ENCODE data around the gene CBFA2T3. TPM values are rescaled to one million over a fixed set of nuclear protein-coding genes. Genes with fewer than 3 reads are reported as not detected.

Gene CBFA2T3
- total RNA-seq, 4 donors from 2014 or later, result 4.0 to 18.5 (median 5.5) TPM

- no peak for DNase-seq
- no peaks in the 10 kb centered on the region for H3K4me1 ChIP-seq
These were observed 133.8 kb downstream of the CBFA2T3 start for GRCh38 chr16:88843256-88843655.

GRCh38 chr16:88842806-88843205 lies 134.2 kb downstream of the CBFA2T3 start:
- intact Hi-C loops (cut with DNase I; ENCODE audit: low total_unique reads), result no loop called here
- WGBS, 2 donors (ENCODE audit: low coverage in 1 of 2), result 97% methylated on average over 21 of the region's 25 CpGs; no CpG with 5 or more reads in 1 of the 2 donors
- no peaks in the 10 kb centered on the region for H3K9me3 ChIP-seq
- no peaks in the 10 kb centered on the region for H3K4me1 ChIP-seq
- no peak for TF ChIP-seq EP300 (IDR thresholded peaks at IDR 0.05; ENCODE audit: low read depth)
- TF ChIP-seq POLR2AphosphoS5 (IDR thresholded peaks at IDR 0.05), result no peak
- no peak for TF ChIP-seq CTCF (IDR thresholded peaks at IDR 0.05)
- TF ChIP-seq POLR2A (IDR thresholded peaks at IDR 0.05), result no peak
- peaks cover 0 to 13% (median 4%) of the 10 kb centered on the region in 4 donors for H3K36me3 ChIP-seq
- H3K4me3 ChIP-seq, result no peak overlapping the region
- no peak for DNase-seq
- H3K27me3 ChIP-seq, result no peaks in the 10 kb centered on the region
- H3K27ac ChIP-seq, result no peak overlapping the region
- in situ Hi-C loops (cut with MboI; ENCODE audit: low pct_ligation_motif_present in 1 of 4, low pct_unique_long_range_greater_than_20kb in 1 of 4, low sequenced_read_pairs in 3 of 4), result no loop called here

More at GRCh38 chr16:88843256-88843655, 133.8 kb downstream of the CBFA2T3 start:
- no peak for TF ChIP-seq POLR2A (IDR thresholded peaks at IDR 0.05)
- Histone ChIP-seq H3K9me3 (no peaks in the 10 kb centered on the region), H3K4me3 (no peak overlapping the region), H3K27me3 (no peaks in the 10 kb centered on the region), H3K36me3 (peaks cover 0 to 13% (median 4%) of the 10 kb centered on the region in 4 donors), H3K27ac (no peak overlapping the region)
- 95% methylated on average over 20 of the region's 20 CpGs; no CpG with 5 or more reads in 1 of the 2 donors for WGBS, 2 donors (ENCODE audit: low coverage in 1 of 2)
- in situ Hi-C loops (cut with MboI; ENCODE audit: low pct_ligation_motif_present in 1 of 4, low pct_unique_long_range_greater_than_20kb in 1 of 4, low sequenced_read_pairs in 3 of 4), result no loop called here
- intact Hi-C loops (cut with DNase I; ENCODE audit: low total_unique reads), result no loop called here

- 96 to 100% methylated on average over 1 to 15 of the region's 15 CpGs for WGBS, 2 donors (ENCODE audit: low coverage in 1 of 2)
- intact Hi-C loops (cut with DNase I; ENCODE audit: low total_unique reads) (no loop called here), in situ Hi-C loops (cut with MboI; ENCODE audit: low pct_ligation_motif_present in 1 of 4, low pct_unique_long_range_greater_than_20kb in 1 of 4, low sequenced_read_pairs in 3 of 4) (no loop called here)
- DNase-seq, result no peak
- Histone ChIP-seq H3K27ac (no peak overlapping the region), H3K4me3 (no peak overlapping the region), H3K36me3 (peaks cover 0 to 13% (median 4%) of the 10 kb centered on the region in 4 donors), H3K4me1 (no peaks in the 10 kb centered on the region), H3K27me3 (no peaks in the 10 kb centered on the region), H3K9me3 (no peaks in the 10 kb centered on the region)
- TF ChIP-seq POLR2AphosphoS5 (IDR thresholded peaks at IDR 0.05), result no peak
- no peak for TF ChIP-seq POLR2A (IDR thresholded peaks at IDR 0.05)
These were observed 134.7 kb downstream of the CBFA2T3 start for GRCh38 chr16:88842308-88842756.

GRCh38 chr16:88841521-88842307 lies 135.3 kb downstream of the CBFA2T3 start:
- intact Hi-C loops (cut with DNase I; ENCODE audit: low total_unique reads), result no loop called here
- Histone ChIP-seq H3K27ac (no peak overlapping the region), H3K9me3 (no peaks in the 10 kb centered on the region), H3K4me1 (no peaks in the 10 kb centered on the region), H3K4me3 (no peak overlapping the region), H3K27me3 (no peaks in the 10 kb centered on the region), H3K36me3 (peaks cover 0 to 13% (median 4%) of the 10 kb centered on the region in 4 donors)
- TF ChIP-seq EP300 (IDR thresholded peaks at IDR 0.05; ENCODE audit: low read depth) (no peak), POLR2AphosphoS5 (IDR thresholded peaks at IDR 0.05) (no peak), CTCF (IDR thresholded peaks at IDR 0.05) (no peak), POLR2A (IDR thresholded peaks at IDR 0.05) (no peak)
- DNase-seq, result no peak
- WGBS, 2 donors (ENCODE audit: low coverage in 1 of 2), result 89 to 96% methylated on average over 5 to 35 of the region's 40 CpGs
- in situ Hi-C loops (cut with MboI; ENCODE audit: low pct_ligation_motif_present in 1 of 4, low pct_unique_long_range_greater_than_20kb in 1 of 4, low sequenced_read_pairs in 3 of 4), result no loop called here

GRCh38 chr16:88840600-88841215 lies 136.3 kb downstream of the CBFA2T3 start:
- H3K4me1 ChIP-seq, result no peaks in the 10 kb centered on the region
- no peak overlapping the region for H3K4me3 ChIP-seq
- peaks cover 0 to 13% (median 4%) of the 10 kb centered on the region in 4 donors for H3K36me3 ChIP-seq
- no peak overlapping the region for H3K27ac ChIP-seq
- no peak for DNase-seq
- WGBS, 2 donors (ENCODE audit: low coverage in 1 of 2), result 91 to 93% methylated on average over 7 to 30 of the region's 30 CpGs
- intact Hi-C loops (cut with DNase I; ENCODE audit: low total_unique reads) (no loop called here), in situ Hi-C loops (cut with MboI; ENCODE audit: low pct_ligation_motif_present in 1 of 4, low pct_unique_long_range_greater_than_20kb in 1 of 4, low sequenced_read_pairs in 3 of 4) (no loop called here)
- no peaks in the 10 kb centered on the region for H3K27me3 ChIP-seq
- TF ChIP-seq CTCF (IDR thresholded peaks at IDR 0.05) (no peak), POLR2AphosphoS5 (IDR thresholded peaks at IDR 0.05) (no peak)
- H3K9me3 ChIP-seq, result no peaks in the 10 kb centered on the region
